ENCODE measurements around the gene APOB. TPM values are rescaled to one million over a fixed set of nuclear protein-coding genes. Genes with fewer than 3 reads are reported as not detected.

Gene APOB
- polyA plus RNA-seq, 2 of the 4 experiments (the other 2 are of a cell fraction), result under 0.01 TPM; not detected in 1

DNA sequence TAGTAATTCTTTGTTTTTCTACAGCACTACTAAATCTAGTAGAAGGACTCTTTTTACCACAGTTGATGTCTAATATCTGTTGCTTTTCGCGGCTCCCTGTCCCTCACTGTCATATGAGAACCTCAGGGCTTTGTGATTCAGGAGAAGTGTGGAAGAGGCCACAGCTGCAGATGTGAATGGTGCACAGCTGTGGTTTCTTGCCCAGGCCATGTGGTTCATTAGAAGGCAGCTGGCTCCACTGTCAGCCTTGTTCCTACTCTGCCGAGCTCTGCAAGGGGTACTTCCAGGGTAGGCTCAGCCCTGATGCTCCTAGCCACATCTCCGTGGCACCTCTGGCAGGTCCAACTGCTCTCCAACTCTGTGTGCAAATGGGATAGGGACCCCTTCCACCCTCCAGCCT lies 83.9 kb downstream of the APOB start:
- TF ChIP-seq, protein P1, sequence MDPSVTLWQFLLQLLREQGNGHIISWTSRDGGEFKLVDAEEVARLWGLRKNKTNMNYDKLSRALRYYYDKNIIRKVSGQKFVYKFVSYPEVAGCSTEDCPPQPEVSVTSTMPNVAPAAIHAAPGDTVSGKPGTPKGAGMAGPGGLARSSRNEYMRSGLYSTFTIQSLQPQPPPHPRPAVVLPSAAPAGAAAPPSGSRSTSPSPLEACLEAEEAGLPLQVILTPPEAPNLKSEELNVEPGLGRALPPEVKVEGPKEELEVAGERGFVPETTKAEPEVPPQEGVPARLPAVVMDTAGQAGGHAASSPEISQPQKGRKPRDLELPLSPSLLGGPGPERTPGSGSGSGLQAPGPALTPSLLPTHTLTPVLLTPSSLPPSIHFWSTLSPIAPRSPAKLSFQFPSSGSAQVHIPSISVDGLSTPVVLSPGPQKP (IDR thresholded peaks at IDR 0.05; ENCODE audit: low read depth, low read length), result no peak
- TF ChIP-seq NFE2L2 (conservative IDR thresholded peaks at IDR 0.05; ENCODE audit: low read length), result no peak
- TF ChIP-seq NR3C1 (IDR thresholded peaks at IDR 0.05), result no peak
- TF ChIP-seq ZFP36 (IDR thresholded peaks at IDR 0.05; ENCODE audit: borderline replicate concordance, partially characterized antibody), result no peak
- TF ChIP-seq HOXB5 (CRISPR knock-in tag; IDR thresholded peaks at IDR 0.05), result no peak
- TF ChIP-seq, protein P2, sequence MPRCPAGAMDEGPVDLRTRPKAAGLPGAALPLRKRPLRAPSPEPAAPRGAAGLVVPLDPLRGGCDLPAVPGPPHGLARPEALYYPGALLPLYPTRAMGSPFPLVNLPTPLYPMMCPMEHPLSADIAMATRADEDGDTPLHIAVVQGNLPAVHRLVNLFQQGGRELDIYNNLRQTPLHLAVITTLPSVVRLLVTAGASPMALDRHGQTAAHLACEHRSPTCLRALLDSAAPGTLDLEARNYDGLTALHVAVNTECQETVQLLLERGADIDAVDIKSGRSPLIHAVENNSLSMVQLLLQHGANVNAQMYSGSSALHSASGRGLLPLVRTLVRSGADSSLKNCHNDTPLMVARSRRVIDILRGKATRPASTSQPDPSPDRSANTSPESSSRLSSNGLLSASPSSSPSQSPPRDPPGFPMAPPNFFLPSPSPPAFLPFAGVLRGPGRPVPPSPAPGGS (IDR thresholded peaks at IDR 0.05), result no peak
- TF ChIP-seq, protein P3, sequence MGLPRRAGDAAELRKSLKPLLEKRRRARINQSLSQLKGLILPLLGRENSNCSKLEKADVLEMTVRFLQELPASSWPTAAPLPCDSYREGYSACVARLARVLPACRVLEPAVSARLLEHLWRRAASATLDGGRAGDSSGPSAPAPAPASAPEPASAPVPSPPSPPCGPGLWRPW (IDR thresholded peaks at IDR 0.05), result no peak
- no peak for TF ChIP-seq MAZ (IDR thresholded peaks at IDR 0.05; ENCODE audit: borderline replicate concordance, low read depth, low read length)
- no peak for TF ChIP-seq POLR2AphosphoS2 (conservative IDR thresholded peaks at IDR 0.05; ENCODE audit: low read length)
- no peak for TF ChIP-seq RCOR1 (IDR thresholded peaks at IDR 0.05; ENCODE audit: low read depth, low read length)
- TF ChIP-seq MAFK (IDR thresholded peaks at IDR 0.05; ENCODE audit: partially characterized antibody), result no peak
- no peak for TF ChIP-seq RNF2 (IDR thresholded peaks at IDR 0.05; ENCODE audit: borderline replicate concordance, low read depth)
- no peak for TF ChIP-seq CEBPB (IDR thresholded peaks at IDR 0.05)
- no peak for TF ChIP-seq PHF8 (IDR thresholded peaks at IDR 0.05; ENCODE audit: borderline replicate concordance, low read depth)
- WGBS (ENCODE audit: missing lambda C conversion rate), result 42% methylated on average over 4 of the region's 4 CpGs
- Histone ChIP-seq H3K4me1 (no peaks in the 10 kb centered on the region), H3K9me3 (no peaks in the 10 kb centered on the region), H3K4me3 (no peak overlapping the region), H3K4me2 (no peak overlapping the region), H3K27ac (no peak overlapping the region)
- POLR2A ChIA-PET, result interaction anchor here (1.2 kb wide), 1 partner anchor 137 kb away, joined by 4 read pairs; the partner anchor contains the start of gene LDAH
- CTCF ChIA-PET, result interaction anchor here (0.9 to 14.1 kb wide), 6 partner anchors 11 to 304 kb away, joined by 4 to 352 read pairs (median 30); partner anchors contain the start of gene GDF7
- ATAC-seq, result no peak
- no peak for FAIRE-seq
- DNase-seq (ENCODE audit: low read depth in 1 of 2, low spot score in 1 of 2), result no peak

DNA sequence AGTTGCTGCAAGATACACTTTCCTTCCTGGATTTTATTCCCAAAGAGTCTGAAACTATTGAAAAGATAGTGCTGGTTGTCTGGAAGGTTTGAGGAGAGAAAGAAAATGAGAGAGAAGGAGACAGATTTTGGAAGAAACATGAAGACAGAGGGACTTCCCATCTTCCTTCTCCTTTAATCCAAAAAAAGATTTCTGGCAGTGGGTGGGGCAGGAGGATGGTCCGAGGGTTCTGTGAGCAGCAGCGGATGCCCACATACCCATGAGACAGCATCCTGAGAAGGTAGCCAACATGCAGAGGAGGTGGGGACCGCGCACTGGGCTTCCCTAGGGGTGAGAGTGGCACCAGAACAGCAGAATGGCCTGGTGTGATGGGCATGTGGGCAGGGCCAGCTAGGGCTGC lies 84.6 kb downstream of the APOB start:
- Histone ChIP-seq H3K9me3 (no peaks in the 10 kb centered on the region), H3K4me2 (no peak overlapping the region), H3K27ac (no peak overlapping the region), H3K4me3 (no peak overlapping the region), H3K4me1 (no peaks in the 10 kb centered on the region)
- FAIRE-seq, result no peak
- POLR2A ChIA-PET, result interaction anchor here (1.2 kb wide), 1 partner anchor 137 kb away, joined by 4 read pairs; the partner anchor contains the start of gene LDAH
- TF ChIP-seq MAFK (IDR thresholded peaks at IDR 0.05; ENCODE audit: partially characterized antibody), result no peak
- TF ChIP-seq, protein P3 (IDR thresholded peaks at IDR 0.05), result no peak
- TF ChIP-seq CBX8 (IDR thresholded peaks at IDR 0.05), result no peak
- no peak for TF ChIP-seq POLR2AphosphoS2 (conservative IDR thresholded peaks at IDR 0.05; ENCODE audit: low read length)
- no peak for TF ChIP-seq HDAC2 (IDR thresholded peaks at IDR 0.05)
- TF ChIP-seq FOXS1 (CRISPR knock-in tag; IDR thresholded peaks at IDR 0.05), result no peak
- no peak for TF ChIP-seq ZC3H11A (IDR thresholded peaks at IDR 0.05)
- no peak for TF ChIP-seq RFX5 (IDR thresholded peaks at IDR 0.05)
- no peak for TF ChIP-seq EP300 (IDR thresholded peaks at IDR 0.05)
- TF ChIP-seq HEYL (CRISPR knock-in tag; IDR thresholded peaks at IDR 0.05), result no peak
- no peak for TF ChIP-seq CHD2 (IDR thresholded peaks at IDR 0.05; ENCODE audit: low read length, partially characterized antibody)
- TF ChIP-seq EHMT2 (IDR thresholded peaks at IDR 0.05; ENCODE audit: low read depth), result no peak
- 44% methylated on average over 4 of the region's 4 CpGs for WGBS (ENCODE audit: missing lambda C conversion rate)
- ATAC-seq, result no peak
- CTCF ChIA-PET, result interaction anchor here (1.5 to 14.1 kb wide), 4 partner anchors 12 to 296 kb away, joined by 3 to 352 read pairs (median 10); partner anchors contain the start of gene GDF7
- no peak for DNase-seq (ENCODE audit: low read depth in 1 of 2, low spot score in 1 of 2)

Data from A549 (cell line).